M059J (cell line): ENCODE results near the gene SNORC. TPM values are rescaled to one million over a fixed set of nuclear protein-coding genes. Genes with fewer than 3 reads are reported as not detected.
A peak's percentile ranks its signal among the peaks of the same experiment; 100 is the strongest.

ENCODE experiments used
- DNase-seq: peaks from one replicate; pipeline ENCODE4 v3.0.0-alpha.2; 2012; ENCODE audit warnings: low read depth
- total RNA-seq: library from RNA; depleted of rRNA; stranded (reverse); fragments of >200 nt; shearing (Covaris generic); gene quantifications from 2 replicates; pipeline ENCODE4 v1.2.3, GENCODE V29; 2014

Gene SNORC
- total RNA-seq, 1 experiment from 2014 or later = 0.52 TPM

GRCh38 chr2:232882505-232883115 lies 12.5 kb downstream of the SNORC start:
- DNase-seq = no peak

GRCh38 chr2:232883116-232883721 lies 13.2 kb downstream of the SNORC start:
- DNase-seq = no peak

GRCh38 chr2:232884001-232884421 lies 13.9 kb downstream of the SNORC start:
- DNase-seq = no peak

GRCh38 chr2:232884549-232885263 lies 14.6 kb downstream of the SNORC start:
- no peak for DNase-seq

GRCh38 chr2:232885264-232885961 lies 15.3 kb downstream of the SNORC start:
- no peak for DNase-seq

- no peak for DNase-seq
Observed at GRCh38 chr2:232886176-232886575, 16.1 kb downstream of the SNORC start.

- no peak for DNase-seq
Observed at GRCh38 chr2:232886632-232887031, 16.6 kb downstream of the SNORC start.

- no peak for DNase-seq
Observed at GRCh38 chr2:232887171-232887850, 17.2 kb downstream of the SNORC start.

- DNase-seq = no peak
Observed at GRCh38 chr2:232888099-232888836, 18.2 kb downstream of the SNORC start.

GRCh38 chr2:232888839-232889529 lies 18.9 kb downstream of the SNORC start:
- DNase-seq = no peak

GRCh38 chr2:232889876-232890401 lies 19.9 kb downstream of the SNORC start:
- no peak for DNase-seq

GRCh38 chr2:232890536-232890895 lies 20.5 kb downstream of the SNORC start:
- DNase-seq = no peak

GRCh38 chr2:232890896-232891601 lies 21.0 kb downstream of the SNORC start:
- peak; percentile 73 for DNase-seq

- peak; percentile 68 for DNase-seq
Observed at GRCh38 chr2:232891621-232892071, 21.6 kb downstream of the SNORC start.

GRCh38 chr2:232892221-232892620 lies 22.2 kb downstream of the SNORC start:
- DNase-seq = no peak

GRCh38 chr2:232892843-232893242 lies 22.8 kb downstream of the SNORC start:
- DNase-seq = no peak

- DNase-seq = no peak
Observed at GRCh38 chr2:232893834-232894233, 23.8 kb downstream of the SNORC start.

GRCh38 chr2:232894251-232894650 lies 24.2 kb downstream of the SNORC start:
- DNase-seq = no peak

GRCh38 chr2:232894746-232895145 lies 24.7 kb downstream of the SNORC start:
- no peak for DNase-seq

GRCh38 chr2:232896111-232896510 lies 26.0 kb downstream of the SNORC start:
- DNase-seq = no peak
